ENCODE measurements around the gene PPP2R2D.

The PPP2R2D gene

DNA sequence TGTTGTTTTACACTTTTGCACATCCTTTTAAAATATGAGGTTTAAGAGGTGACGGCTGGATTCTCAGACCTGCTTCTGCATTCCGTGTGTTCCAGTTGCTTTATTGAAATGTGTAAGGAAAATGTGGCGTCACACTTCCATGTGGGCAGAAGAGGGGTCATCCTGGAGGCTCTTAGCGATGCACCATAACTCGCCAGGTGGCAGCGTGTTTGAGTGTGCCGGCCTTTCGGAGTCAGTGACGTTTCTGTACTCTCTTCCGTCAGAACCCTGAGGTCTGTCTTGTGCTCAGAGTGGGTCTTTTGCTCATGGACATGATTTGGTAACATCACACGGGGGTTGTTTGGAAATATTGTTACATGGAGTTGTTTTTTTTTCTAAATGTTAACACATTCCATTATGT is 9.1 kb downstream of the PPP2R2D start:
- no peak overlapping the region for H3K27ac ChIP-seq

DNA sequence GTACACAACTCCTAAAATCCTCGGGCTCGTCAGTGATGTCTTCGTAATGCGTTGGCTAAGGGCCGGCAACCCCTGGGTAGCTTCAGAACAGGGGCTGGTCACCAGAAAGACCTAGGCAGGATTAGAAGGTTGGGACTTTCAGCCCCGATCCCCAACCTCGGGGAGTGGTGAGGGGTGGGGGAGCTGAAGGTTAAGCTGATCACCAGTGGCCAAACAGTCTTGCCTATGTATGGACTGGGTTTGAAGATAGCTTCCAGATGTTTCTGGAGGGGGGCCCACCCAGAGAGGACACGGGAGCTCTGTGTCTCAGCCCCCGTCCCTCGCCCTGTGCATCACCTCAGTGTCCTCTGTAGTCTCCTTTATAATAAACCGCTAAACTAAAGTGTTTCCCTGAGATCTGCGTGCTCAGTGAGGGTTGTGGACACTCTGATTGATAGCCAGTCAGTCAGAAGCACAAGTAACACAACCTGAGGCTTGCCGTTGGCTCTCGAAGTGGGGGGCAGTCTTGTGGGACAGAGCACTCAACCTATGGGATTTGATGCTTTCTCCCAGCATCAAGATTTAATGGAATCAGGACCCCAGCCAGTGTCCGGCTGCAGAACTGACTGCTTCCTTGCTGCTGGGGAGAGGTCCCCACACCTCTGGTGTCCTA is 10.0 kb downstream of the PPP2R2D start:
- H3K27me3 ChIP-seq (replicated peaks) = no peaks in the 10 kb centered on the region
- DNase-seq = no peak
- TF ChIP-seq, protein P1, sequence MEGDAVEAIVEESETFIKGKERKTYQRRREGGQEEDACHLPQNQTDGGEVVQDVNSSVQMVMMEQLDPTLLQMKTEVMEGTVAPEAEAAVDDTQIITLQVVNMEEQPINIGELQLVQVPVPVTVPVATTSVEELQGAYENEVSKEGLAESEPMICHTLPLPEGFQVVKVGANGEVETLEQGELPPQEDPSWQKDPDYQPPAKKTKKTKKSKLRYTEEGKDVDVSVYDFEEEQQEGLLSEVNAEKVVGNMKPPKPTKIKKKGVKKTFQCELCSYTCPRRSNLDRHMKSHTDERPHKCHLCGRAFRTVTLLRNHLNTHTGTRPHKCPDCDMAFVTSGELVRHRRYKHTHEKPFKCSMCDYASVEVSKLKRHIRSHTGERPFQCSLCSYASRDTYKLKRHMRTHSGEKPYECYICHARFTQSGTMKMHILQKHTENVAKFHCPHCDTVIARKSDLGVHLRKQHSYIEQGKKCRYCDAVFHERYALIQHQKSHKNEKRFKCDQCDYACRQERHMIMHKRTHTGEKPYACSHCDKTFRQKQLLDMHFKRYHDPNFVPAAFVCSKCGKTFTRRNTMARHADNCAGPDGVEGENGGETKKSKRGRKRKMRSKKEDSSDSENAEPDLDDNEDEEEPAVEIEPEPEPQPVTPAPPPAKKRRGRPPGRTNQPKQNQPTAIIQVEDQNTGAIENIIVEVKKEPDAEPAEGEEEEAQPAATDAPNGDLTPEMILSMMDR (IDR thresholded peaks at IDR 0.05; ENCODE audit: low read depth, low read length, missing control alignments) = no peak
- no peaks in the 10 kb centered on the region for H3K36me3 ChIP-seq (replicated peaks)
- H3K27ac ChIP-seq = no peak overlapping the region
- no peak overlapping the region for H3K4me3 ChIP-seq (ENCODE audit: low read depth, low read length)
- in situ Hi-C loops (cut with HindIII; ENCODE audit: low pct_ligation_motif_present, low sequenced_read_pairs) = no loop called here

More for the DNA sequence above, 9.1 kb downstream of the PPP2R2D start:
- Histone ChIP-seq H3K4me3 (ENCODE audit: low read depth, low read length) (no peak overlapping the region), H3K27me3 (replicated peaks) (no peaks in the 10 kb centered on the region), H3K36me3 (replicated peaks) (no peaks in the 10 kb centered on the region)
- DNase-seq = no peak
- TF ChIP-seq, protein P1 (IDR thresholded peaks at IDR 0.05; ENCODE audit: low read depth, low read length, missing control alignments) = no peak
- in situ Hi-C loops (cut with HindIII; ENCODE audit: low pct_ligation_motif_present, low sequenced_read_pairs) = no loop called here

DNA sequence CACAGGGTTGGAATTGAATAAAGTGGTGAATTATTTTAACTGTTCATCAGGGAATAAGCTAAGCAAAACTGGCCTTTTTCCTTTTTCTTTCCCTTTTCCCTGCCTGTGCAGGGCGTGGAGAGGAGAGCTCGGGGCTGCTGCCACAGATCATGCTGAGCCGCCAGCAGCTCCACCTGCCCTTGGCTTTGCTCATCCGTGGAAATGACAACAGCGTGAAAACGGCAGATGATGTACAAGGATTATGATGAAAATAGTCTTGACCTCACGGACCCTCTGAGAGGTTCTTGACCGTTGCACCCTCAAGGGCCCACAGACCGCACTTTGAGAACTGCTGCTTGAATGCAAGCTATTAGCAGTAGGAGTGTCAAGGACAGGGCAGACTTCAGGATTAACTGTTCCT is 10.6 kb downstream of the PPP2R2D start:
- H3K27ac ChIP-seq = no peak overlapping the region
- TF ChIP-seq, protein P1 (IDR thresholded peaks at IDR 0.05; ENCODE audit: low read depth, low read length, missing control alignments) = no peak
- no peak for DNase-seq
- no peak overlapping the region for H3K4me3 ChIP-seq (ENCODE audit: low read depth, low read length)
- H3K27me3 ChIP-seq (replicated peaks) = no peaks in the 10 kb centered on the region
- no peaks in the 10 kb centered on the region for H3K36me3 ChIP-seq (replicated peaks)
- in situ Hi-C loops (cut with HindIII; ENCODE audit: low pct_ligation_motif_present, low sequenced_read_pairs) = no loop called here

DNA sequence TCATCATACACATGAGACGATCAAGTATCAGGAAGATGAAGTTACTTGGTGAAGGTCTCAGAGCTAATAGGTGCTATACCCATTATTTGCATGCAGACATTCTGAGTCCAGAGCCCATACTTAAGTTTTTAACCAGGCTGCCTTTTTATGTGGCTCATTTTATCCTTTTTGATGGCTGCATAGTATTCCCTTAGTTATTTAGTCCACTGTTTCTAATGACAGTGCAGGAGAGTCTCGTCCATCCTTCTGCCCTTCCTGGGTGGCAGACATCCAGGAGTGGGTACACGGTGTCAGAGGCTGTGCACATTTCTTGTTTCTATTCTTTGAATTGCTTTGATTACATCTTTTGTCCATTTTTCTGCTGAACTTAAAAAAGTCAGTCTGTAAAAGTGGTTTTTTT is 11.8 kb downstream of the PPP2R2D start:
- TF ChIP-seq, protein P1 (IDR thresholded peaks at IDR 0.05; ENCODE audit: low read depth, low read length, missing control alignments) = no peak
- H3K27ac ChIP-seq = no peak overlapping the region
- DNase-seq = no peak
- no peaks in the 10 kb centered on the region for H3K27me3 ChIP-seq (replicated peaks)
- no peak overlapping the region for H3K4me3 ChIP-seq (ENCODE audit: low read depth, low read length)
- in situ Hi-C loops (cut with HindIII; ENCODE audit: low pct_ligation_motif_present, low sequenced_read_pairs) = no loop called here
- H3K36me3 ChIP-seq (replicated peaks) = no peaks in the 10 kb centered on the region

DNA sequence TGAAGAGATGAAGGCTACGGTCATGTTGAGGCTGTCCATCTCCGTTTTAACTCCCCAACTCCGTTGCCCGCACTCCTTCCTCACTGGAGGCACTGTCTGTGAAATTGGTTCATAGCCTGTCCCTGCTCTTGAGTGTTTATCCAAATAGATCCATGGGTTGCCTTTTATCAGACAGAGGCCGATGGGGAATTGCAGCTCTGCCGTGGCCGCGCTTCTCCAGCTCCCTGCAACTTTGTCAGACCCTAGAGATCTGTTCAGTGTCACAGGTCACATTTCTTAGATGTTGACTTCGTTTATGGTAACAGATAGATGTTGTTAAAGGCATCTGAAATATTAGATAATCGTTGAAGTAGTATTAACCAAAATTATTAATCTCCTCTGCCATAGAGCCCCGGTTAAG is 14.7 kb downstream of the PPP2R2D start:
- Histone ChIP-seq H3K4me3 (ENCODE audit: low read depth, low read length) (no peak overlapping the region), H3K27me3 (replicated peaks) (no peaks in the 10 kb centered on the region), H3K36me3 (replicated peaks) (no peaks in the 10 kb centered on the region), H3K27ac (no peak overlapping the region)
- in situ Hi-C loops (cut with HindIII; ENCODE audit: low pct_ligation_motif_present, low sequenced_read_pairs) = no loop called here
- DNase-seq = no peak
- TF ChIP-seq, protein P1 (IDR thresholded peaks at IDR 0.05; ENCODE audit: low read depth, low read length, missing control alignments) = no peak

All from brain microvascular endothelial cell (primary cell).